Activated CD4-positive, alpha-beta T cell treated with anti-CD3 and anti-CD28 coated beads, Interleukin-2, amount 50 U/mL, for 4 hours (primary cell): Measurements from ENCODE around the gene PCA3.

Experiments used
- DNase-seq, 2 experiments: peaks; one replicate each; pipeline ENCODE4 v3.0.0-alpha.2; 2020

Gene PCA3

GRCh38 chr9:76835571-76836283 lies 71.5 kb downstream of the PCA3 start:
- DNase-seq, result no peak
